Measurements from ENCODE around the gene FAM149B1. TPM values are rescaled to one million over a fixed set of nuclear protein-coding genes. Genes with fewer than 3 reads are reported as not detected.

The FAM149B1 gene
- polyA plus RNA-seq, 1 donor from 2014 or later: 53.5 TPM

DNA sequence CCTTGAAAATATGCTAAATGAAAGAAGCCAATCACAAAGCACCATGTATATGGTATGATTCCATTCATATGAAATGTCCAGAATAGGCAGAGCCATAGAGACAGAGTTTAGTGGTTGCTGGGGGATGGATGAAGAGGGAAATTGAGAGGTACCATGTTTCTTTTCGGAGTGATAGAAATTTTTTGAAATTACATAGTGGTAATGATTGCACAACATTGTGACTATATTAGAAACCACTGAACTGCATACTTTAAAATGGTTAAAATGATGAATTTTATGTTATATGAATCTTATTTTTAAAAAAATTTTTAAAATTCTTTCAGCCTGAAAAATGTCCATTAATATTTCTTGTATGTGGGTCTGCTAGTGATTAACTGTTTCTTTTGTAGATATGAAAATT lies 53.1 kb downstream of the FAM149B1 start:
- no peak for TF ChIP-seq SMC3 (conservative IDR thresholded peaks at IDR 0.05; ENCODE audit: poor library complexity)
- TF ChIP-seq, protein P1, sequence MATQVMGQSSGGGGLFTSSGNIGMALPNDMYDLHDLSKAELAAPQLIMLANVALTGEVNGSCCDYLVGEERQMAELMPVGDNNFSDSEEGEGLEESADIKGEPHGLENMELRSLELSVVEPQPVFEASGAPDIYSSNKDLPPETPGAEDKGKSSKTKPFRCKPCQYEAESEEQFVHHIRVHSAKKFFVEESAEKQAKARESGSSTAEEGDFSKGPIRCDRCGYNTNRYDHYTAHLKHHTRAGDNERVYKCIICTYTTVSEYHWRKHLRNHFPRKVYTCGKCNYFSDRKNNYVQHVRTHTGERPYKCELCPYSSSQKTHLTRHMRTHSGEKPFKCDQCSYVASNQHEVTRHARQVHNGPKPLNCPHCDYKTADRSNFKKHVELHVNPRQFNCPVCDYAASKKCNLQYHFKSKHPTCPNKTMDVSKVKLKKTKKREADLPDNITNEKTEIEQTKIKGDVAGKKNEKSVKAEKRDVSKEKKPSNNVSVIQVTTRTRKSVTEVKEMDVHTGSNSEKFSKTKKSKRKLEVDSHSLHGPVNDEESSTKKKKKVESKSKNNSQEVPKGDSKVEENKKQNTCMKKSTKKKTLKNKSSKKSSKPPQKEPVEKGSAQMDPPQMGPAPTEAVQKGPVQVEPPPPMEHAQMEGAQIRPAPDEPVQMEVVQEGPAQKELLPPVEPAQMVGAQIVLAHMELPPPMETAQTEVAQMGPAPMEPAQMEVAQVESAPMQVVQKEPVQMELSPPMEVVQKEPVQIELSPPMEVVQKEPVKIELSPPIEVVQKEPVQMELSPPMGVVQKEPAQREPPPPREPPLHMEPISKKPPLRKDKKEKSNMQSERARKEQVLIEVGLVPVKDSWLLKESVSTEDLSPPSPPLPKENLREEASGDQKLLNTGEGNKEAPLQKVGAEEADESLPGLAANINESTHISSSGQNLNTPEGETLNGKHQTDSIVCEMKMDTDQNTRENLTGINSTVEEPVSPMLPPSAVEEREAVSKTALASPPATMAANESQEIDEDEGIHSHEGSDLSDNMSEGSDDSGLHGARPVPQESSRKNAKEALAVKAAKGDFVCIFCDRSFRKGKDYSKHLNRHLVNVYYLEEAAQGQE (IDR thresholded peaks at IDR 0.05; ENCODE audit: borderline replicate concordance): no peak
- TF ChIP-seq POLR2AphosphoS5 (IDR thresholded peaks at IDR 0.05): no peak
- no peaks in the 10 kb centered on the region for H3F3A ChIP-seq (ENCODE audit: insufficient read depth, low read length, poor library complexity, severe bottlenecking)
- H2AFZ ChIP-seq (ENCODE audit: low read depth, low read length): no peak overlapping the region
- no peaks in the 10 kb centered on the region for H3K9me3 ChIP-seq (ENCODE audit: low read length)
- H3K4me2 ChIP-seq (ENCODE audit: low read length): no peak overlapping the region
- H3K27ac ChIP-seq (ENCODE audit: low read length): no peak overlapping the region
- H3K4me3 ChIP-seq (ENCODE audit: low read length): no peak overlapping the region
- peaks cover 6% of the 10 kb centered on the region for H3K36me3 ChIP-seq (ENCODE audit: insufficient read depth, low read length)
- H3K79me2 ChIP-seq (replicated peaks; ENCODE audit: insufficient read depth, low read length): no peaks in the 10 kb centered on the region
- no peaks in the 10 kb centered on the region for H4K20me1 ChIP-seq (ENCODE audit: insufficient read depth)
- H3K9ac ChIP-seq (ENCODE audit: low read length): no peak overlapping the region
- H3K27me3 ChIP-seq (ENCODE audit: insufficient read depth, low read depth, low read length): no peaks in the 10 kb centered on the region
- no peaks in the 10 kb centered on the region for H3K9me2 ChIP-seq (ENCODE audit: insufficient read depth, low read length)

DNA sequence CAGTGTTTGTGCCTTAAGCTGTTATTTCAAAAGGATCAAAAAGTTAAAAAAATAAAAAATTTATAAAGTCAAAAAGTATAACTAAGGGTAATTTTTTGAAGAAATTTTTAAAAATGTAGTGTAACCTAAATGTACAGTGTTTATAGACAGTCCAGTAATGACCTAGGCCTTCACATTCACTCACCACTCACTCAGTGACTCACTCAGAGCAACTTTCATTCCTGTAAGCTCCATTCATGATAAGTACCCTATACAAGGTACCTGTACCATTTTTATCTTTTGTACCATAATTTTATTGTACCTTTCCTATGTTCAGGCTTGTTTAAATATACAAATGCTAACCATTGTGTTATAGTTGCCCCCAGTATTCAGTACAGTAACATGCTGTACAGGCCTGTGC lies 57.6 kb downstream of the FAM149B1 start:
- Histone ChIP-seq H4K20me1 (ENCODE audit: insufficient read depth) (no peaks in the 10 kb centered on the region), H3K79me2 (replicated peaks; ENCODE audit: insufficient read depth, low read length) (no peaks in the 10 kb centered on the region), H2AFZ (ENCODE audit: low read depth, low read length) (no peak overlapping the region), H3K27ac (ENCODE audit: low read length) (no peak overlapping the region), H3F3A (ENCODE audit: insufficient read depth, low read length, poor library complexity, severe bottlenecking) (no peaks in the 10 kb centered on the region), H3K36me3 (ENCODE audit: insufficient read depth, low read length) (peaks cover 4% of the 10 kb centered on the region), H3K4me3 (ENCODE audit: low read length) (no peak overlapping the region), H3K9ac (ENCODE audit: low read length) (no peak overlapping the region), H3K4me2 (ENCODE audit: low read length) (no peak overlapping the region), H3K27me3 (ENCODE audit: insufficient read depth, low read depth, low read length) (no peaks in the 10 kb centered on the region), H3K9me3 (ENCODE audit: low read length) (no peaks in the 10 kb centered on the region), H3K9me2 (ENCODE audit: insufficient read depth, low read length) (no peaks in the 10 kb centered on the region)
- TF ChIP-seq TAF1 (IDR thresholded peaks at IDR 0.05; ENCODE audit: low read depth): no peak
- TF ChIP-seq, protein P2, sequence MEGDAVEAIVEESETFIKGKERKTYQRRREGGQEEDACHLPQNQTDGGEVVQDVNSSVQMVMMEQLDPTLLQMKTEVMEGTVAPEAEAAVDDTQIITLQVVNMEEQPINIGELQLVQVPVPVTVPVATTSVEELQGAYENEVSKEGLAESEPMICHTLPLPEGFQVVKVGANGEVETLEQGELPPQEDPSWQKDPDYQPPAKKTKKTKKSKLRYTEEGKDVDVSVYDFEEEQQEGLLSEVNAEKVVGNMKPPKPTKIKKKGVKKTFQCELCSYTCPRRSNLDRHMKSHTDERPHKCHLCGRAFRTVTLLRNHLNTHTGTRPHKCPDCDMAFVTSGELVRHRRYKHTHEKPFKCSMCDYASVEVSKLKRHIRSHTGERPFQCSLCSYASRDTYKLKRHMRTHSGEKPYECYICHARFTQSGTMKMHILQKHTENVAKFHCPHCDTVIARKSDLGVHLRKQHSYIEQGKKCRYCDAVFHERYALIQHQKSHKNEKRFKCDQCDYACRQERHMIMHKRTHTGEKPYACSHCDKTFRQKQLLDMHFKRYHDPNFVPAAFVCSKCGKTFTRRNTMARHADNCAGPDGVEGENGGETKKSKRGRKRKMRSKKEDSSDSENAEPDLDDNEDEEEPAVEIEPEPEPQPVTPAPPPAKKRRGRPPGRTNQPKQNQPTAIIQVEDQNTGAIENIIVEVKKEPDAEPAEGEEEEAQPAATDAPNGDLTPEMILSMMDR (IDR thresholded peaks at IDR 0.05; ENCODE audit: poor library complexity, severe bottlenecking): no peak
- no peak for TF ChIP-seq RAD21 (conservative IDR thresholded peaks at IDR 0.05)
- TF ChIP-seq SMC3 (conservative IDR thresholded peaks at IDR 0.05; ENCODE audit: poor library complexity): no peak
- no peak for TF ChIP-seq POLR2AphosphoS5 (IDR thresholded peaks at IDR 0.05)
- TF ChIP-seq EZH2 (IDR thresholded peaks at IDR 0.05; ENCODE audit: borderline replicate concordance, insufficient read depth, low read length, poor library complexity, severe bottlenecking): no peak

DNA sequence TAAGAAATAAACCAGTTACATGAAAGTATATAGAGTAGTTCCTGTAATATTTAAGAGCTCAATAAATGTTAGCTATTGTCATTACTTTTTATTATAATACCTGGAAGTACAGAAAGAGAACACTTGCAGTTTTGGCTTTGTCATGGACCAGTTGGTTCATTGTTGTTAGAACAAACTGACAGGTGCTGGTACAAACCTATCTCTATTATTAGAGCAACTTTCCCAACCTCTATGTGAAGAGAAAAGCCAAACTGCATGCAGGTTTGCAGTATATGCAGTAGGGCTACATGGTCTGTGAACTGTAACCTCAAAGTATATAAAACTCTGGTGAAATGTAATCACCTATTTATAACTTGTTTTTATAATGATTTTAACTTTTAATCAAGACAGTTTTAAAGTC lies 58.7 kb downstream of the FAM149B1 start:
- Histone ChIP-seq H3K9me3 (ENCODE audit: low read length) (no peaks in the 10 kb centered on the region), H3K4me3 (ENCODE audit: low read length) (no peak overlapping the region), H3K79me2 (replicated peaks; ENCODE audit: insufficient read depth, low read length) (no peaks in the 10 kb centered on the region), H4K20me1 (ENCODE audit: insufficient read depth) (no peaks in the 10 kb centered on the region), H3K27ac (ENCODE audit: low read length) (no peak overlapping the region), H3F3A (ENCODE audit: insufficient read depth, low read length, poor library complexity, severe bottlenecking) (no peaks in the 10 kb centered on the region), H3K36me3 (ENCODE audit: insufficient read depth, low read length) (no peaks in the 10 kb centered on the region), H3K9me2 (ENCODE audit: insufficient read depth, low read length) (no peaks in the 10 kb centered on the region), H3K27me3 (ENCODE audit: insufficient read depth, low read depth, low read length) (no peaks in the 10 kb centered on the region), H3K9ac (ENCODE audit: low read length) (no peak overlapping the region), H3K4me2 (ENCODE audit: low read length) (no peak overlapping the region), H2AFZ (ENCODE audit: low read depth, low read length) (no peak overlapping the region)
- TF ChIP-seq SMC3 (conservative IDR thresholded peaks at IDR 0.05; ENCODE audit: poor library complexity): no peak
- TF ChIP-seq EP300 (conservative IDR thresholded peaks at IDR 0.05; ENCODE audit: poor library complexity, severe bottlenecking): no peak
- TF ChIP-seq, protein P2 (IDR thresholded peaks at IDR 0.05; ENCODE audit: poor library complexity, severe bottlenecking): no peak
- no peak for TF ChIP-seq POLR2AphosphoS5 (IDR thresholded peaks at IDR 0.05)

Data from neural cell (in vitro differentiated cells).